Trophoblast cell (in vitro differentiated cells and primary cell): ENCODE measurements around the gene WDR90.

Experiments used
- DNase-seq, 2 donors: peaks; one replicate each; pipeline ENCODE4 v3.0.0-alpha.2; 2016
- H2AFZ ChIP-seq: 2 replicates; pipeline ENCODE4 v1.6.1; 2013; ENCODE audit warnings: low read length, moderate library complexity, mild to moderate bottlenecking; ENCODE audit not compliant: insufficient read depth, poor library complexity
- H2AK5ac ChIP-seq: 2 replicates; pipeline ENCODE4 v1.6.1; 2013; ENCODE audit warnings: mild to moderate bottlenecking, low read length
- H2BK120ac ChIP-seq: 2 replicates; pipeline ENCODE4 v1.6.1; 2013; ENCODE audit warnings: low read length, mild to moderate bottlenecking, moderate library complexity; ENCODE audit not compliant: insufficient read depth, poor library complexity
- H2BK12ac ChIP-seq: 2 replicates; pipeline ENCODE4 v1.6.1; 2013; ENCODE audit warnings: mild to moderate bottlenecking, low read length, moderate library complexity
- H2BK5ac ChIP-seq: 2 replicates; pipeline ENCODE4 v1.6.1; 2013; ENCODE audit warnings: low read length, low read depth, moderate library complexity, mild to moderate bottlenecking; ENCODE audit not compliant: poor library complexity
- H3K14ac ChIP-seq: 2 replicates; pipeline ENCODE4 v1.6.1; 2013; ENCODE audit warnings: mild to moderate bottlenecking, low read length
- H3K18ac ChIP-seq: 2 replicates; pipeline ENCODE4 v1.6.1; 2013; ENCODE audit warnings: mild to moderate bottlenecking, low read length
- H3K23ac ChIP-seq: 2 replicates; pipeline ENCODE4 v1.6.1; 2013; ENCODE audit warnings: low read length
- H3K27ac ChIP-seq: 2 replicates; pipeline ENCODE4 v1.5.1; 2013; ENCODE audit warnings: low read depth, mild to moderate bottlenecking, inconsistent platforms, low read length, moderate library complexity
- H3K27me3 ChIP-seq: 2 replicates; pipeline ENCODE4 v1.6.1; 2013; ENCODE audit warnings: inconsistent platforms, mild to moderate bottlenecking, low read length, moderate library complexity; ENCODE audit not compliant: insufficient read depth
- H3K36me3 ChIP-seq, 2 experiments: 1 replicate in 1 of 2; 2 replicates in 1 of 2; pipeline ENCODE4 v1.6.1; 2013; ENCODE audit warnings: low read length in 2 of 2, mild to moderate bottlenecking in 2 of 2, moderate library complexity in 1 of 2; ENCODE audit not compliant: insufficient read depth in 2 of 2, control insufficient read depth in 1 of 2
- H3K4ac ChIP-seq: 2 replicates; pipeline ENCODE4 v1.6.1; 2013; ENCODE audit warnings: low read depth, mild to moderate bottlenecking, low read length, moderate library complexity
- H3K4me1 ChIP-seq, 2 experiments: 1 replicate in 1 of 2; 2 replicates in 1 of 2; pipeline ENCODE4 v1.6.1; 2013; ENCODE audit warnings: low read length in 2 of 2, mild to moderate bottlenecking in 2 of 2, moderate library complexity in 1 of 2; ENCODE audit not compliant: insufficient read depth in 2 of 2, control insufficient read depth in 1 of 2
- H3K4me2 ChIP-seq: 2 replicates; pipeline ENCODE4 v1.6.1; 2013; ENCODE audit warnings: inconsistent platforms, mild to moderate bottlenecking, low read length, moderate library complexity
- H3K4me3 ChIP-seq: 2 replicates; pipeline ENCODE4 v1.5.1; 2013; ENCODE audit warnings: mild to moderate bottlenecking, low read depth, low read length, inconsistent platforms
- H3K79me1 ChIP-seq: one replicate; pipeline ENCODE4 v1.6.1; 2013; ENCODE audit warnings: low read length
- H3K79me2 ChIP-seq: 2 replicates; pipeline ENCODE4 v1.6.1; 2013; ENCODE audit warnings: low read length, mild to moderate bottlenecking; ENCODE audit not compliant: control insufficient read depth, insufficient read depth, poor library complexity
- H3K9ac ChIP-seq: 2 replicates; pipeline ENCODE4 v1.6.1; 2013; ENCODE audit warnings: mild to moderate bottlenecking, low read length
- H3K9me3 ChIP-seq: 2 replicates; pipeline ENCODE4 v1.6.1; 2013; ENCODE audit warnings: low read depth, mild to moderate bottlenecking, control low read depth, inconsistent platforms, low read length; ENCODE audit not compliant: insufficient read depth
- H4K12ac ChIP-seq: 2 replicates; pipeline ENCODE4 v1.6.1; 2013; ENCODE audit warnings: low read depth, mild to moderate bottlenecking, low read length, moderate library complexity
- H4K8ac ChIP-seq: 2 replicates; pipeline ENCODE4 v1.6.1; 2013; ENCODE audit warnings: low read depth, mild to moderate bottlenecking, low read length, moderate library complexity
- H4K91ac ChIP-seq: one replicate; pipeline ENCODE4 v1.6.1; 2013; ENCODE audit warnings: low read depth, mild to moderate bottlenecking, low read length, moderate library complexity
- WGBS: extraction: QIAGEN DNeasy Blood & Tissue Kit; methylation state at CpG from one replicate; pipeline ENCODE4 v1.1.7; 2013; ENCODE audit warnings: missing lambda C conversion rate; ENCODE audit not compliant: insufficient read length, insufficient coverage; ENCODE audit errors: extremely low coverage; 5-methylcytosine and 5-hydroxymethylcytosine counted together

WDR90 gene

GRCh38 chr16:625117-625976 is 23.8 kb upstream of the WDR90 start:
- Histone ChIP-seq H4K8ac (no peak overlapping the region), H3K9ac (no peak overlapping the region), H3K9me3 (peaks cover 3% of the 10 kb centered on the region), H3K36me3 (peaks cover 32 to 42% of the 10 kb centered on the region in 2 experiments), H2BK12ac (no peak overlapping the region), H2BK5ac (no peak overlapping the region), H3K4me3 (no peak overlapping the region), H2BK120ac (no peak overlapping the region), H4K91ac (peak overlapping the region; percentile 6), H3K18ac (peak overlapping the region; percentile 11), H3K27ac (no peak overlapping the region), H3K4me2 (no peak overlapping the region), H2AFZ (no peak overlapping the region), H3K79me2 (peaks cover 12% of the 10 kb centered on the region), H3K23ac (no peak overlapping the region), H3K14ac (no peak overlapping the region), H2AK5ac (peak overlapping the region; percentile 12), H3K4me1 (peaks cover 38 to 44% of the 10 kb centered on the region in 2 experiments), H3K4ac (no peak overlapping the region), H3K27me3 (no peaks in the 10 kb centered on the region), H4K12ac (no peak overlapping the region), H3K79me1 (peaks cover 22% of the 10 kb centered on the region)
- WGBS = no CpG with 5 or more reads among the region's 37 CpGs
- DNase-seq = no peak

- DNase-seq = no peak
These were observed 23.0 kb upstream of the WDR90 start for GRCh38 chr16:625977-626765.

GRCh38 chr16:626787-627453 is 22.2 kb upstream of the WDR90 start:
- WGBS = no CpG with 5 or more reads among the region's 29 CpGs
- Histone ChIP-seq H4K12ac (no peak overlapping the region), H4K91ac (no peak overlapping the region), H3K36me3 (peaks cover 30 to 39% of the 10 kb centered on the region in 2 experiments), H3K9ac (no peak overlapping the region), H3K27me3 (no peaks in the 10 kb centered on the region), H2AK5ac (no peak overlapping the region), H3K18ac (peak overlapping the region; percentile 2), H2BK120ac (no peak overlapping the region), H3K4me3 (no peak overlapping the region), H3K79me2 (peaks cover 15% of the 10 kb centered on the region), H3K27ac (no peak overlapping the region), H3K4me1 (peaks cover 44 to 50% of the 10 kb centered on the region in 2 experiments), H3K4me2 (no peak overlapping the region), H4K8ac (no peak overlapping the region), H2BK12ac (no peak overlapping the region), H2BK5ac (no peak overlapping the region), H3K23ac (no peak overlapping the region), H3K4ac (no peak overlapping the region), H3K9me3 (peaks cover 3% of the 10 kb centered on the region), H3K79me1 (peaks cover 30% of the 10 kb centered on the region), H3K14ac (no peak overlapping the region), H2AFZ (no peak overlapping the region)
- DNase-seq = peak; percentile 84 to 90

More at GRCh38 chr16:625977-626765, 23.0 kb upstream of the WDR90 start:
- WGBS = no CpG with 5 or more reads among the region's 35 CpGs
- Histone ChIP-seq H3K9ac (no peak overlapping the region), H3K79me1 (peaks cover 29% of the 10 kb centered on the region), H2AFZ (no peak overlapping the region), H3K14ac (no peak overlapping the region), H4K8ac (peak overlapping the region; percentile 43), H3K4me1 (peaks cover 45 to 51% of the 10 kb centered on the region in 2 experiments), H2BK5ac (no peak overlapping the region), H3K4ac (no peak overlapping the region), H4K12ac (no peak overlapping the region), H3K27me3 (no peaks in the 10 kb centered on the region), H3K27ac (no peak overlapping the region), H3K4me2 (no peak overlapping the region), H3K23ac (no peak overlapping the region), H2BK120ac (no peak overlapping the region), H3K36me3 (peaks cover 32 to 40% of the 10 kb centered on the region in 2 experiments), H3K79me2 (peaks cover 14% of the 10 kb centered on the region), H3K9me3 (peaks cover 3% of the 10 kb centered on the region), H2BK12ac (no peak overlapping the region), H3K4me3 (no peak overlapping the region), H2AK5ac (no peak overlapping the region), H4K91ac (no peak overlapping the region), H3K18ac (no peak overlapping the region)
